ENCODE data around the gene MTG1.

MTG1 gene

GRCh38 chr10:133452453-133452852 is 58.5 kb downstream of the MTG1 start:
- H3K4me3 ChIP-seq (ENCODE audit: low read depth, low read length) = no peak overlapping the region
- no peak for TF ChIP-seq CTCF (IDR thresholded peaks at IDR 0.05; ENCODE audit: low read depth, low read length)

GRCh38 chr10:133453516-133454203 is 59.7 kb downstream of the MTG1 start, which contains the start of gene SCART1:
Gene SCART1 (plus strand): TSS chr10:133453945. CDS start chr10:133453998, 53 bp downstream.
- H3K4me3 ChIP-seq (ENCODE audit: low read depth, low read length) = no peak within 1 kb of the TSS
- TF ChIP-seq CTCF (IDR thresholded peaks at IDR 0.05; ENCODE audit: low read depth, low read length) = no peak

DNA sequence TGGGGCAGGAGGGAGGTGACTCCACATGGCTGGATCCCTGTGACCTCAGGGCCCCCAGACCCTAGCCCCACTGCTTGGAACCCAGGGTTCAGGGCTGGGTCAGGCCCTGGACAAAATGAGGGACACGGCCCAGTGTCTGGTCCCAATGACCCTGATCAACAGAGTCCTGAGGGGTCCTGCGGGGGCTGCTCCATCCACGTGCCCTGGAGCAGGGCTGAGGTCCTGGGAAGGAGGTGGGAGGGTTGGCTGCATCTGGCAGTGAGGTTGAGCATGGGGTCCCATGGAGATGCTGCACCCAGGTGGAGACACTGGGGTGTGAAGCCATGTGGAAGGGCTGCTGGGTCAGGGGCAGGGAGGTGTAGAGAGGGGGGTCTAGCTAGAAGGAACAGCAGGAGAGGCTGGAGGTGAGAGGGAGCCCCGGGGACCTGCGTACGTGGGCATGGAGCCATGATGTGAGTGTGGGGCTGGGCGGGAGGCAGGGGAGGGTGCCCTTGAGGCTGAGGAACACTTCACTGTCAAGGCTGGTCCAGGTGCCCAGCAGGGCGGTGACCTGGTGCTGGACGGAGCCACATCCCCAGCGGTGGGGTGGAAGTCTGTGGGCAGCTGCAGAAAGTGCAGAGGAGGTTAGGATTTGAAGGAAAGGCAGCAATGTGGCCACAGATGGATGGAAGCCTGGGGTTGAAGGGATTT is 60.4 kb downstream of the MTG1 start:
- TF ChIP-seq CTCF (IDR thresholded peaks at IDR 0.05; ENCODE audit: low read depth, low read length) = no peak
- H3K4me3 ChIP-seq (ENCODE audit: low read depth, low read length) = no peak overlapping the region

DNA sequence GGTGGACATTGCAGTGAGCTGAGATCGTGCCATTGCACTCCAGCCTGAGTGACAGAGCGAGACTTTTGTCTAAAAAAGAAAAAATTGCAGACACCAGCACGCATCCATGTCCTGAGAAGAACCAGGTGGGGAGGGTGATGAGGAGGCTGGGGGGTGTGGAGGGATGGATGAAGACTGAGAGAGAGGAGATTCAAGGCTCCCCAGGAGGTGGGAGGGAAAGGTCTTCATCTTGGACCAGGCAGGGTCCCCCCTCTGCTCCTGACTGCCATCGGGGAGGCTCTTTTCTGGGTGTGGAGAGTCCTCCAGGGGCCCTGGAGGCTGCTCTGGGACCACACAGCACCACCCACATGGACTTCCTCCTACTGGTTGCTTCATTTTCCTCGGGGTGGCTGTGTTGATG is 61.2 kb downstream of the MTG1 start:
- TF ChIP-seq CTCF (IDR thresholded peaks at IDR 0.05; ENCODE audit: low read depth, low read length) = no peak

GRCh38 chr10:133455611-133456031 is 61.7 kb downstream of the MTG1 start:
- no peak for TF ChIP-seq CTCF (IDR thresholded peaks at IDR 0.05; ENCODE audit: low read depth, low read length)
- H3K4me3 ChIP-seq (ENCODE audit: low read depth, low read length) = no peak overlapping the region

More for the DNA sequence above, 61.2 kb downstream of the MTG1 start:
- no peak overlapping the region for H3K4me3 ChIP-seq (ENCODE audit: low read depth, low read length)

DNA sequence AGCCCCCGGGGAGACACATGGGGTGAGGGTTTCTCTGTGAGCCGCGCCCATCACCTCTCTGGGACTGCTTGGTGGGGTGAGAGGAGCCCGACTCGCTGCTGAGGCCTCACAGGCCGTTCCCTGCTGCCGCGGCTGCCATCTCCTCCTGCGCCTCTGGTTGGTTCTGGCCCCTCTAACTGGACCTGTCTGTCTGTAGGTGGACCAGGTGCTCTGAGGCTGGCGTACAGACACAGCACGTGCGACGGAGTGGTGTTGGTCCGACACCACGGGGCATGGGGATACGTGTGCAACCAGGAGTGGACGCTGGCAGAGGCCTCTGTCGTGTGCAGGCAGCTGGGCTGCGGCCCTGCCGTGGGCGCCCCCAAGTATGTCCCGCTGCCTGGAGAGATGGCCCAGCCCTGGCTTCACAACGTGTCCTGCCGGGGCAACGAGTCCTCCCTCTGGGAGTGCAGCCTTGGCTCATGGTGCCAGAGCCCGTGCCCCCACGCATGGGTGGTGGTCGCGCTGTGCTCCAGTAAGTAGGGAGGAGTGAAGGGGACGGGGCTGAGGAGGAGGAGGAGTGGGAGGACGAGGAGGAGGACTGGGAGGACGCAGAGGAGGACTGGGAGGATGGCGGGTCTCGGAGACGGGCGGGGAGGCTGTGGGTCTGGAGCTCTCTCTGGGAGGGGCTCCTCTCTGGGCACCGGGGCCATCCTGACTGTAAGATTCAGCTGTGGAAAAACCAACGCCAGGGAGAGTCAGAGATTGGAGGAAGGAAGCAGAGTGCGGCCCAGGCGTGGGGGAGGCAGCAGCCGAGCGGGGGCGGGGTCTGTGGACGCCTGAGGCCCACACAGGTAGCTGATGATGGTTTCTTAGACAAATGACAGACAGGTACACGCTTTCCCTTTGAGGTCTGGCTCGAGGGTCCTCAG is 62.3 kb downstream of the MTG1 start:
- H3K4me3 ChIP-seq (ENCODE audit: low read depth, low read length) = no peak overlapping the region
- no peak for TF ChIP-seq CTCF (IDR thresholded peaks at IDR 0.05; ENCODE audit: low read depth, low read length)
